ENCODE data around the gene CPB2. TPM values are rescaled to one million over a fixed set of nuclear protein-coding genes. Genes with fewer than 3 reads are reported as not detected.

CPB2 gene, protein sequence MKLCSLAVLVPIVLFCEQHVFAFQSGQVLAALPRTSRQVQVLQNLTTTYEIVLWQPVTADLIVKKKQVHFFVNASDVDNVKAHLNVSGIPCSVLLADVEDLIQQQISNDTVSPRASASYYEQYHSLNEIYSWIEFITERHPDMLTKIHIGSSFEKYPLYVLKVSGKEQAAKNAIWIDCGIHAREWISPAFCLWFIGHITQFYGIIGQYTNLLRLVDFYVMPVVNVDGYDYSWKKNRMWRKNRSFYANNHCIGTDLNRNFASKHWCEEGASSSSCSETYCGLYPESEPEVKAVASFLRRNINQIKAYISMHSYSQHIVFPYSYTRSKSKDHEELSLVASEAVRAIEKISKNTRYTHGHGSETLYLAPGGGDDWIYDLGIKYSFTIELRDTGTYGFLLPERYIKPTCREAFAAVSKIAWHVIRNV
- total RNA-seq, result not detected in 2 replicates

GRCh38 chr13:46104868-46105267 is at the start of gene CPB2:
Gene CPB2 (minus strand): TSS chr13:46105033. CDS start chr13:46105009, 24 bp downstream.

GRCh38 chr13:46052319-46053161 is 52.3 kb downstream of the CPB2 start, which contains the start of gene ZC3H13:
Gene ZC3H13 (minus strand): TSS chr13:46052746. CDS start chr13:46045507, 7,239 bp downstream.

Other genes with a start within 250 kb of the CPB2 start
- 8.5 and 13.2 TPM in 2 replicates for gene ZC3H13, start 52.3 kb downstream of the CPB2 start, total RNA-seq
- under 0.01 TPM in 1 of 2 replicates, not detected in the other for gene LCP1, start 77.1 kb upstream of the CPB2 start, total RNA-seq
- gene LRRC63, start 106.9 kb upstream of the CPB2 start, total RNA-seq, result not detected in 2 replicates

Measured in pericardium fibroblast (primary cell).